Activated CD8-positive, alpha-beta T cell treated with anti-CD3 and anti-CD28 coated beads, Interleukin-2, amount 10 ng/mL, durations not matched to agents 7 days and 5 days (primary cell): ENCODE results near the gene TGFBR2. TPM values are rescaled to one million over a fixed set of nuclear protein-coding genes. Genes with fewer than 3 reads are reported as not detected.

Source experiments
- ATAC-seq: fragments of 150-1000 bp; cut with Tn5 transposase; one replicate; pipeline ENCODE4 v1.10.0; 2021; ENCODE audit warnings: moderate library complexity
- CTCF ChIA-PET: fragments of 350-600 bp; sonication (Branson Sonifier 250); formaldehyde crosslinking; loops from one replicate; lab custom pipeline; 2021; ENCODE audit warnings: antibody characterized with exemption; lab: Charles Lee
- POLR2A ChIA-PET: fragments of 350-600 bp; sonication (Branson Sonifier 250); formaldehyde crosslinking; loops from one replicate; lab custom pipeline; 2021; ENCODE audit warnings: antibody characterized with exemption; lab: Charles Lee
- DNase-seq: peaks from one replicate; pipeline ENCODE4 v3.0.0-alpha.2; 2020
- H3K27ac Mint-ChIP-seq: one replicate; pipeline ENCODE4 v1.8.0; 2021; ENCODE audit warnings: mild to moderate bottlenecking, mixed read lengths
- H3K27me3 Mint-ChIP-seq: one replicate; pipeline ENCODE4 v1.8.0; 2021; ENCODE audit warnings: low read depth, mixed read lengths
- H3K36me3 Mint-ChIP-seq: one replicate; pipeline ENCODE4 v1.8.0; 2021; ENCODE audit warnings: low read depth, mixed read lengths
- H3K4me1 Mint-ChIP-seq: one replicate; pipeline ENCODE4 v1.8.0; 2021; ENCODE audit warnings: low read depth, mixed read lengths
- H3K4me3 Mint-ChIP-seq: one replicate; pipeline ENCODE4 v1.8.0; 2021; ENCODE audit warnings: mild to moderate bottlenecking, mixed read lengths
- H3K9me3 Mint-ChIP-seq: one replicate; pipeline ENCODE4 v1.8.0; 2022; ENCODE audit warnings: mixed read lengths; ENCODE audit not compliant: insufficient read depth
- total RNA-seq, 2 experiments: library from RNA; stranded (reverse); gene quantifications; one replicate each; pipeline ENCODE4 v1.2.3, GENCODE V29; 2021

TGFBR2 gene
- total RNA-seq, 2 experiments from 2014 or later: 62.7 to 64.5 TPM

GRCh38 chr3:30604558-30604957 is 1.8 kb upstream of the TGFBR2 start:
- Mint-ChIP-seq H3K27me3 (no peaks in the 10 kb centered on the region), H3K4me3 (peak overlapping the region; percentile 92), H3K9me3 (peaks cover 6% of the 10 kb centered on the region), H3K36me3 (peaks cover 31% of the 10 kb centered on the region), H3K4me1 (peaks cover 59% of the 10 kb centered on the region), H3K27ac (peak overlapping the region; percentile 93)
- CTCF ChIA-PET: interaction anchor here (0.7 to 2.5 kb wide), 6 partner anchors 8 to 406 kb away, joined by 3 to 7 read pairs (median 4); no protein-coding TSS in a partner anchor
- POLR2A ChIA-PET: interaction anchor here (0.7 to 1.4 kb wide), 6 partner anchors 12 to 257 kb away, joined by 3 to 6 read pairs (median 3); no protein-coding TSS in a partner anchor
- no peak for ATAC-seq
- no peak for DNase-seq

DNA sequence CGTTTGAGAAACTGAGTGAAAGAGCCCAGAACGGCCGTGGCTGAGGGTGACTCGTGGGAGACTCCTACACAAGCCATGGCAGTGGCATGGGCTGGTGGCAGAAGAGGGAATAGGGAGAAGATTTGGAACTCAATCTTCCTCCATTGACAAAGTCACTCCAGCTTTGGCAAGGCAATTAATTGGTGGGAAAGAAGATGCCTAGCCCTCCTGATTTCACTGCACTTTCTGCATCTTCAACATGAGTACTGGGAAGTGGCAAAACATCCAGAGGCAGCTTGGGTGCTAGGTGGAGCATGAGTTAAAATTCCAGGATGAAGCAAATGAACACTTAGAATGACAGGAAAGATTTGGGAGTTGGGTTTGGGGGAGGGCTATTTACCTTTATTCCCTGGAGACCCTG is 1.4 kb upstream of the TGFBR2 start:
- peaks cover 35% of the 10 kb centered on the region for H3K36me3 Mint-ChIP-seq
- CTCF ChIA-PET: interaction anchor here (0.9 to 2.5 kb wide), 5 partner anchors 8 to 406 kb away, joined by 3 to 7 read pairs (median 3); no protein-coding TSS in a partner anchor
- POLR2A ChIA-PET: interaction anchor here (0.7 to 1.4 kb wide), 6 partner anchors 11 to 257 kb away, joined by 3 to 6 read pairs (median 3); no protein-coding TSS in a partner anchor

DNA sequence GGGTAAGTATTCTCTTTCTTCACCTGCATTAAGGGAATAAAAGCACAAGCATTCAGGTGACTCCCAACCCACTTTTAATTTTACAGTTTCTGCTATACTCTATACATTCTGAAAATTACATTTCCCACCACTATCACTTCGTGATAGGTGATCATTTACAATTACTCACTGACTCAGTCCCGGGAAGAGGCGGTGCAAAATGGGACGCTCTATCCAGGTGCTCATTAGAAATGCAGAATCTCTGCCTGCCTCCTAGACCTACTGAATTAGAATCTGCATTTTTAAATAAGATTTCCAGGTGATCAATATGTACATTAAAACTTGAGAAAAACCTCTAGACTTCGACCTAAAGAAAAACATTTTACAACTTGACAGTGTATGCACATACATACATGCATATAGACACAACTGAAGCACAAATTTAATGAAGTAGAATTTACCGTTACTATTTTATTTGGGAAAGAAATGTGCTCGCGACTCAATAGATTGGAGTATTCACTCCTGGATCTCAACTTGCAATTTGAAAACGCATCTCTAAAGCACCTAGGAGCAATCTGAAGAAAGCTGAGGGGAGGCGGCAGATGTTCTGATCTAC is 598 bp upstream of the TGFBR2 start:
- H3K27me3 Mint-ChIP-seq: no peaks in the 10 kb centered on the region
- POLR2A ChIA-PET: interaction anchor here (0.6 to 3.9 kb wide), 27 partner anchors 11 to 532 kb away, joined by 3 to 39 read pairs (median 5); no protein-coding TSS in a partner anchor
- H3K4me3 Mint-ChIP-seq: peak overlapping the region; percentile 92
- peaks cover 62% of the 10 kb centered on the region for H3K4me1 Mint-ChIP-seq
- CTCF ChIA-PET: interaction anchor here (0.9 to 2.1 kb wide), 13 partner anchors 7 to 287 kb away, joined by 3 to 7 read pairs (median 4); no protein-coding TSS in a partner anchor
- no peak for ATAC-seq
- H3K36me3 Mint-ChIP-seq: peaks cover 42% of the 10 kb centered on the region
- peak overlapping the region; percentile 93 for H3K27ac Mint-ChIP-seq
- H3K9me3 Mint-ChIP-seq: peaks cover 4% of the 10 kb centered on the region
- no peak for DNase-seq

More for the DNA sequence above, 1.4 kb upstream of the TGFBR2 start:
- Mint-ChIP-seq H3K4me1 (peaks cover 59% of the 10 kb centered on the region), H3K4me3 (peak overlapping the region; percentile 92), H3K27me3 (no peaks in the 10 kb centered on the region), H3K9me3 (peaks cover 6% of the 10 kb centered on the region), H3K27ac (peak overlapping the region; percentile 93)
- ATAC-seq (no peak), DNase-seq (no peak)

GRCh38 chr3:30607032-30607833 is 832 bp downstream of the TGFBR2 start:
- H3K36me3 Mint-ChIP-seq: peaks cover 40% of the 10 kb centered on the region
- peak overlapping the region; percentile 98 for H3K27ac Mint-ChIP-seq
- CTCF ChIA-PET: interaction anchor here (0.6 to 2.8 kb wide), 20 partner anchors 10 to 565 kb away, joined by 3 to 15 read pairs (median 4); no protein-coding TSS in a partner anchor
- ATAC-seq (peak; percentile 37), DNase-seq (peak; percentile 78)
- no peaks in the 10 kb centered on the region for H3K27me3 Mint-ChIP-seq
- POLR2A ChIA-PET: interaction anchor here (0.8 to 3.9 kb wide), 18 partner anchors 10 to 252 kb away, joined by 3 to 39 read pairs (median 6); no protein-coding TSS in a partner anchor
- H3K4me1 Mint-ChIP-seq: peaks cover 65% of the 10 kb centered on the region
- H3K4me3 Mint-ChIP-seq: peak overlapping the region; percentile 94
- H3K9me3 Mint-ChIP-seq: no peaks in the 10 kb centered on the region

DNA sequence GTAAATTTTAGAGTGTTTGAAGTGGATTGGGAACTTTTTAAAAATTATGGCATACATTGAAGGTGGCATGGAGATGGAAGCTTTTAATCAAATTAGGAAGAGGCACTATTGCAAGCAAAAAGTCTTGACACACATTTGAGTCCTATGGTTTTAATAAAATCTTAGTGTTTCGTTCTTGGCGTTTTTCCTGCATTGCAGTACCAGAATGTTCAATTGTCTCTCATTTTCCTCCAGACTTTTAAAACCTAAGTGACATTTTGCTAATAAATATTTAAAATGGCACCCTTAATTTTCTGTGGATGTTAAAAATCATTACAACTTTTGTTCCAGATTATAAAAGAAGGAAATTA is 2.2 kb downstream of the TGFBR2 start:
- Mint-ChIP-seq H3K36me3 (peaks cover 46% of the 10 kb centered on the region), H3K27me3 (no peaks in the 10 kb centered on the region)
- CTCF ChIA-PET: interaction anchor here (0.9 to 2.8 kb wide), 6 partner anchors 9 to 69 kb away, joined by 3 to 15 read pairs (median 6); no protein-coding TSS in a partner anchor

DNA sequence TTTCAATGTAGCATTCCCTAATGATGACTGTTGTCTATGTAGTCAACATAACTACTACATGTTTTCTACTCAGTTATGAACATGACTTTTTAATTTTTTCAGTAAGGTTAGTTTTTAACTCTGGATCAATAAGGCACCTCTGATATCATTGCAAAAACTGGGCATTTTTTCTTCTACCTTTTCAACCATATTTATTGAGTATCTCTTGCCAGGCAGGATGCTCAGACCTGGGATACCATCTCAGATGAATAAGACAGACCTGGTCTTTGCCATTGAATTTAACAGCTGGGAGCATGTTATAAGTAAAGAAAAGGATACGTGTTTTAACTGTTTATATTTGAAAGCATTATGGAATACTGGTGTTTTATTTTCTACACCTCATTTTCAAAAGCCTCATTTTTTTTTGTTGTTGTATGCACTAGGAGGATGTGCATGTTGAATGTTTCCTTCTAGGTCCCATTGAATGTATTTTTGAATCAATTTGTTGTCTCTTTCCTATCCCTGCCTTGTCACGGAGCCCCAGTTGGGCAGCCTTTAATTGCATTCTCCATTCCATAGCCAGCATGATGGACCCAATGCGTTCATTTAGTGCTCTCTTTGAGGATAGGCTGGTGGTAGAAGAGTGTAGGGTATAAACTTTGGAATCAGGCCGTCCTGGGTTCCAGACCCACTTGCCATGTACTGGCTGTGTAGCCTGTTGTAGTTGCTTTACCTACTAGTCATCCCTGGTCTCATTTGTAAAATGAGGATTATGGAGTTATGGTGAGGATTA is 3.7 kb downstream of the TGFBR2 start:
- ChIA-PET POLR2A (interaction anchor here (1.1 to 2.3 kb wide), 7 partner anchors 10 to 48 kb away, joined by 3 to 9 read pairs (median 6); no protein-coding TSS in a partner anchor), CTCF (interaction anchor here (0.8 to 11.3 kb wide), 4 partner anchors 10 to 290 kb away, joined by 4 to 91 read pairs (median 5); no protein-coding TSS in a partner anchor)
- Mint-ChIP-seq H3K4me1 (peaks cover 69% of the 10 kb centered on the region), H3K4me3 (peak overlapping the region; percentile 87), H3K9me3 (no peaks in the 10 kb centered on the region), H3K36me3 (peaks cover 47% of the 10 kb centered on the region), H3K27ac (peak overlapping the region; percentile 85), H3K27me3 (no peaks in the 10 kb centered on the region)
- ATAC-seq (no peak), DNase-seq (no peak)

More for the DNA sequence above, 2.2 kb downstream of the TGFBR2 start:
- DNase-seq: no peak
- ATAC-seq: no peak
- H3K9me3 Mint-ChIP-seq: no peaks in the 10 kb centered on the region
- H3K4me1 Mint-ChIP-seq: peaks cover 69% of the 10 kb centered on the region
- POLR2A ChIA-PET: interaction anchor here (0.7 to 3.9 kb wide), 5 partner anchors 11 to 63 kb away, joined by 3 to 39 read pairs (median 4); no protein-coding TSS in a partner anchor
- H3K27ac Mint-ChIP-seq: peak overlapping the region; percentile 85
- peak overlapping the region; percentile 87 for H3K4me3 Mint-ChIP-seq

DNA sequence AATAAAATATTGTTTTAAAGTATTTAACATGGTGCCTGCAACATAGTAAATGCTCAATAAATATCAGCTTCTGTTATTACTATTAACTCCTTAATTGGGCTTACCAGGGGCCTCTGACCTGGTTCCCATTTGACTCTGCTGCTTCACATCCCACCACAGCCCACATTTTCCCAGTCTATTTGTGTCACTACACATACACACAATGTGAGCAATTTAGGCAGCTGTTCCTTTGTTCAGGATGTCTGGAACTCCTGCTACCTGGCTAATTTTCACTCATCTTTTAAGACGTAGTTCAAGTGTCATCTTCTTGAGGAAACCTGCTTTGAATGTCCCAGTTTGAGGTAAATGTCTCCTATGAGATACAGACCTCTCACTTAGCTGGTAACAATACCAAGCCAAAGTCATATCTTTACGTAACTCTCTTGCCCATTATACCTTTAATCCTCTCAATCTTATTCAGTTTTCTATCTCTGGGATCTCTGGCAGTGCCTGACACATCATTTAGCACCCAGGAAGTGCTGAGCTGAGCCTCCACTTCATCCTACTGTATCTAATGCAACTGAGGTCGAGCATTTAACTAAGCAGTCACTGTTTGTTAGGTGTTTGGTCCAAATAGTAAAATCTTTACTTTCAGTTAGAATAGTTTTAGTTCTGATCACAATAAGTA is 4.4 kb downstream of the TGFBR2 start:
- peaks cover 49% of the 10 kb centered on the region for H3K36me3 Mint-ChIP-seq
- H3K9me3 Mint-ChIP-seq: no peaks in the 10 kb centered on the region
- no peaks in the 10 kb centered on the region for H3K27me3 Mint-ChIP-seq
- peaks cover 67% of the 10 kb centered on the region for H3K4me1 Mint-ChIP-seq
- ChIA-PET CTCF (interaction anchor here (0.6 to 11.3 kb wide), 8 partner anchors 10 to 291 kb away, joined by 3 to 91 read pairs (median 4); no protein-coding TSS in a partner anchor), POLR2A (interaction anchor here (0.6 to 2.3 kb wide), 9 partner anchors 8 to 275 kb away, joined by 3 to 9 read pairs (median 4); no protein-coding TSS in a partner anchor)
- H3K27ac Mint-ChIP-seq: peak overlapping the region; percentile 85
- H3K4me3 Mint-ChIP-seq: peak overlapping the region; percentile 87
- ATAC-seq (no peak), DNase-seq (no peak)

GRCh38 chr3:30611613-30612436 is 5.4 kb downstream of the TGFBR2 start:
- peak; percentile 37 for ATAC-seq
- H3K27me3 Mint-ChIP-seq: no peaks in the 10 kb centered on the region
- H3K27ac Mint-ChIP-seq: peak overlapping the region; percentile 85

DNA sequence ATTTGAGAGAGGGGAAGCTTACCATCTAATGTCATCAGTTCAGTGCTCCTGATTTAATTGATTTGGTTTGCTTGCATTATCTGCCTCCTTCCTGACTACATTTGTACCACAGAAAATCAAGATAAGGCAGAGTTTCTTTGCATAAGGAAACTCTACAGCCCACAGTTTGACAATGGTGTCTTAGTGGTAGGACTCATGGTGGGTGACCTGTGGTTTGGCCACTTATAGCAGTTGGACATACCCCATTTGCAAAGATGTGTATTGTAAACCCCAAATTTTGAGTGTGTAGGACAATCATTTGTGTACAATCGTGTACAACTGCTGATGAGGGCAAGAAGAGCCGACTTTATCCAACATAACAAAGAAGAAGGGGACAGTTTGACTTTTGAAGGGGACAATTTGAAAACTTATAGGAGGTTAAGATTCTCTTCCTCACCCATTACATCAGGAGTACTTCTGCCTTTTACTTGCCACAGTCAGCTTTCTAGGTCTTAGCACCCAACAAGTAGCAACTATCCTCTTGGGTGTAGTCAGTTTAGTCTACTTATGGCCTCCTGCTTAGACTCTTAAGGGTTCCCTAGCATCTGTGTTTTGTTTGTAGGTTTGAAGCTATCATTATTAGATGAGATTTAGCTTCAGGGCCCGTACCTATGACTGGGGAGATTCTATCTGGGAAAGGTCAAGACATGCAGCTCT is 6.2 kb downstream of the TGFBR2 start:
- H3K27me3 Mint-ChIP-seq: no peaks in the 10 kb centered on the region
- DNase-seq (no peak), ATAC-seq (no peak)
- CTCF ChIA-PET: interaction anchor here (0.9 to 11.3 kb wide), 9 partner anchors 7 to 67 kb away, joined by 3 to 91 read pairs (median 3); no protein-coding TSS in a partner anchor
- no peaks in the 10 kb centered on the region for H3K9me3 Mint-ChIP-seq
- peaks cover 77% of the 10 kb centered on the region for H3K4me1 Mint-ChIP-seq
- H3K27ac Mint-ChIP-seq: peak overlapping the region; percentile 85
- POLR2A ChIA-PET: interaction anchor here (0.9 to 3.1 kb wide), 9 partner anchors 10 to 293 kb away, joined by 3 to 10 read pairs (median 4); no protein-coding TSS in a partner anchor
- peak overlapping the region; percentile 87 for H3K4me3 Mint-ChIP-seq
- H3K36me3 Mint-ChIP-seq: peaks cover 57% of the 10 kb centered on the region

More at GRCh38 chr3:30611613-30612436, 5.4 kb downstream of the TGFBR2 start:
- peaks cover 55% of the 10 kb centered on the region for H3K36me3 Mint-ChIP-seq
- H3K4me1 Mint-ChIP-seq: peaks cover 71% of the 10 kb centered on the region
- no peaks in the 10 kb centered on the region for H3K9me3 Mint-ChIP-seq
- ChIA-PET POLR2A (interaction anchor here (0.6 to 3.1 kb wide), 12 partner anchors 8 to 292 kb away, joined by 3 to 10 read pairs (median 5); no protein-coding TSS in a partner anchor), CTCF (interaction anchor here (1.1 to 11.3 kb wide), 6 partner anchors 11 to 68 kb away, joined by 3 to 91 read pairs (median 3); no protein-coding TSS in a partner anchor)
- DNase-seq: no peak
- H3K4me3 Mint-ChIP-seq: peak overlapping the region; percentile 87
